GM12892 (cell line): ENCODE measurements around the gene DRAM2.

ENCODE experiments used
- POLR2A ChIP-seq: IDR thresholded peaks from 2 replicates; pipeline ENCODE4 v1.6.1; 2011; ENCODE audit warnings: low read depth, low read length, control low read depth
- POLR2AphosphoS5 ChIP-seq: IDR thresholded peaks from 2 replicates; pipeline ENCODE4 v1.6.1; 2011; ENCODE audit warnings: low read depth, low read length, control low read depth
- TAF1 ChIP-seq: IDR thresholded peaks from 2 replicates; pipeline ENCODE4 v1.6.1; 2011; ENCODE audit warnings: low read depth, mild to moderate bottlenecking, control low read depth, low read length, borderline replicate concordance

GRCh38 chr1:111129376-111129775, 10.5 kb downstream of the DRAM2 start:
- TF ChIP-seq POLR2A (no peak), POLR2AphosphoS5 (no peak), TAF1 (no peak)
